Measurements from ENCODE around the gene DNM3.

DNA sequence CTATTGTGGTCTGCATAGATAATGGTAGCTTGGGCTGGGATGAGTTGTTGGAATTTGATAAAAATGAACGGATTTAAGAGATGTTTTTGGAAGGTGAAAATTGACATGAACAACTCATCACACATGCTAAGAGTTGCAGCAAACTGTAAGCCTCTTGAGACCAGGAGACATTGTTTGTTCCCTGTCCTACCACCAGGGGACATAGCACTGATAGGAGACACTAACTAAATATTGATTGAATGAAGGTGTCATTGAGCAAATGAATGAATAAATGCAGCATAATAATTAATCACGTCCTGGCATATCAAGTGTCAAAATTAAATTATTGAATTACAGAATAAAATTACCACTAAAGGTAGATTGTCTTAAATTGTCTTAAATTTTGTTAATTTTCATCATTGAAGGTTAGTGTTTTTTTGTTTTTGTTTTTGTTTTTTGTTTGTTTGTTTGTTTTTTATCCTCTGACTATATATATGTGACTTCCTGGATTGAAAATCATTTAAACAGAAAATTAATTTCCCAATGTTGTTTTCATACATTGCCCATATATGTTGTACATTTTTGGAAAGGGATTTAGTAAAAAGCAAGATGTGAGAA is 293.9 kb downstream of the DNM3 start:
- TF ChIP-seq, protein P1, sequence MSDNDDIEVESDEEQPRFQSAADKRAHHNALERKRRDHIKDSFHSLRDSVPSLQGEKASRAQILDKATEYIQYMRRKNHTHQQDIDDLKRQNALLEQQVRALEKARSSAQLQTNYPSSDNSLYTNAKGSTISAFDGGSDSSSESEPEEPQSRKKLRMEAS (IDR thresholded peaks at IDR 0.05; ENCODE audit: insufficient read depth, insufficient read length), result no peak
- TF ChIP-seq, protein P2, sequence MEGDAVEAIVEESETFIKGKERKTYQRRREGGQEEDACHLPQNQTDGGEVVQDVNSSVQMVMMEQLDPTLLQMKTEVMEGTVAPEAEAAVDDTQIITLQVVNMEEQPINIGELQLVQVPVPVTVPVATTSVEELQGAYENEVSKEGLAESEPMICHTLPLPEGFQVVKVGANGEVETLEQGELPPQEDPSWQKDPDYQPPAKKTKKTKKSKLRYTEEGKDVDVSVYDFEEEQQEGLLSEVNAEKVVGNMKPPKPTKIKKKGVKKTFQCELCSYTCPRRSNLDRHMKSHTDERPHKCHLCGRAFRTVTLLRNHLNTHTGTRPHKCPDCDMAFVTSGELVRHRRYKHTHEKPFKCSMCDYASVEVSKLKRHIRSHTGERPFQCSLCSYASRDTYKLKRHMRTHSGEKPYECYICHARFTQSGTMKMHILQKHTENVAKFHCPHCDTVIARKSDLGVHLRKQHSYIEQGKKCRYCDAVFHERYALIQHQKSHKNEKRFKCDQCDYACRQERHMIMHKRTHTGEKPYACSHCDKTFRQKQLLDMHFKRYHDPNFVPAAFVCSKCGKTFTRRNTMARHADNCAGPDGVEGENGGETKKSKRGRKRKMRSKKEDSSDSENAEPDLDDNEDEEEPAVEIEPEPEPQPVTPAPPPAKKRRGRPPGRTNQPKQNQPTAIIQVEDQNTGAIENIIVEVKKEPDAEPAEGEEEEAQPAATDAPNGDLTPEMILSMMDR (IDR thresholded peaks at IDR 0.05; ENCODE audit: extremely low read depth in 1 of 2, insufficient read depth in 1 of 2, low read depth in 1 of 2, low read length in 2 of 2), result peak; percentile 32 to 44
- TF ChIP-seq POLR2A (IDR thresholded peaks at IDR 0.05; ENCODE audit: low read depth, low read length) (no peak), EZH2 (IDR thresholded peaks at IDR 0.05; ENCODE audit: borderline replicate concordance, low read depth, low read length, severe bottlenecking) (no peak), POLR2AphosphoS5 (IDR thresholded peaks at IDR 0.05; ENCODE audit: insufficient read depth, low read depth, low read length) (no peak), GATA2 (IDR thresholded peaks at IDR 0.05; ENCODE audit: insufficient read depth, insufficient read length, low read depth, low read length) (no peak), JUN (IDR thresholded peaks at IDR 0.05; ENCODE audit: borderline replicate concordance, insufficient read depth, insufficient read length, low read depth) (no peak)
